K562 (cell line): Measurements from ENCODE around the gene SPATA17. TPM values are rescaled to one million over a fixed set of nuclear protein-coding genes. Genes with fewer than 3 reads are reported as not detected.

ENCODE experiments used
- ATF1 ChIP-seq, 2 experiments: fragments of 450-650 bp in 1 of 2; IDR thresholded peaks; 2 replicates each; pipeline ENCODE4 v1.6.1; 2016; ENCODE audit warnings: missing compliant biosample characterization in 1 of 2, missing genetic modification characterization in 1 of 2
- ATF7 ChIP-seq: fragments of 450-650 bp; IDR thresholded peaks from 2 replicates; pipeline ENCODE4 v1.7.1; 2014; ENCODE audit warnings: mild to moderate bottlenecking, moderate library complexity
- CBX8 ChIP-seq: fragments of 200-600 bp; sonication (generic); IDR thresholded peaks from 2 replicates; pipeline ENCODE4 v1.6.1; 2012; ENCODE audit warnings: borderline replicate concordance, mixed run types, low read depth, mild to moderate bottlenecking, moderate library complexity, mixed read lengths, low read length, control low read depth, inconsistent platforms; ENCODE audit not compliant: poor library complexity, severe bottlenecking; ENCODE audit errors: extremely low read depth
- FOXJ3 ChIP-seq: sonication (generic); formaldehyde crosslinking; IDR thresholded peaks from 2 replicates; pipeline ENCODE4 v1.4.0; 2020; ENCODE audit warnings: mild to moderate bottlenecking, missing genetic modification reagents
- FOXP1 ChIP-seq: sonication (generic); formaldehyde crosslinking; IDR thresholded peaks from 2 replicates; pipeline ENCODE4 v1.8.0; 2022; ENCODE audit warnings: mild to moderate bottlenecking, missing genetic modification reagents
- GABPB1 ChIP-seq: sonication (generic); formaldehyde crosslinking; IDR thresholded peaks from 2 replicates; pipeline ENCODE4 v1.8.0; 2022; ENCODE audit warnings: mild to moderate bottlenecking, missing genetic modification reagents
- GTF2E2 ChIP-seq: fragments of 200-800 bp; sonication (Bioruptor generic); IDR thresholded peaks from 2 replicates; pipeline ENCODE4 v1.6.1; 2016; ENCODE audit warnings: missing genetic modification characterization, missing compliant biosample characterization
- PHF8 ChIP-seq: fragments of 200-600 bp; sonication (generic); IDR thresholded peaks from 2 replicates; pipeline ENCODE4 v1.6.1; 2012; ENCODE audit warnings: mixed run types, mild to moderate bottlenecking, inconsistent platforms, low read length, moderate library complexity, borderline replicate concordance
- RFX1 ChIP-seq: fragments of 450-650 bp; IDR thresholded peaks from 2 replicates; pipeline ENCODE4 v1.6.1; 2016; ENCODE audit warnings: mild to moderate bottlenecking, moderate library complexity
- XRCC4 ChIP-seq: IDR thresholded peaks from one replicate; pipeline ENCODE4 v1.6.1; 2011; ENCODE audit not compliant: insufficient read depth, insufficient read length; ENCODE audit errors: extremely low read depth
- ZFP36 ChIP-seq: fragments of 150-350 bp; IDR thresholded peaks from 2 replicates; pipeline ENCODE4 v1.6.1; 2018; ENCODE audit warnings: low read length, low read depth; ENCODE audit not compliant: partially characterized antibody
- ZNF586 ChIP-seq: fragments of 450-650 bp; formaldehyde crosslinking; conservative IDR thresholded peaks from 2 replicates; pipeline ENCODE4 v1.4.0; 2020; ENCODE audit warnings: mild to moderate bottlenecking, moderate library complexity
- polyA plus RNA-seq, 8 experiments: library from polyadenylated mRNA; depleted of rRNA in 4 of 8; stranded (reverse) in 5 of 8; unstranded in 3 of 8; fragments of >200 nt; fragmentation: Nextera tagmentation in 2 of 8; fragmentation: Illumina TruSeq in 1 of 8; extraction: Ambion mirVana in 2 of 8; extraction: Trizol in 1 of 8; gene quantifications; 2 replicates each; pipeline versions ENCODE4 v1.2.1 to v1.2.3, GENCODE V29; 2011 to 2014; ENCODE audit warnings: inconsistent platforms in 1 of 8, missing spikeins in 1 of 8
- total RNA-seq, 7 experiments: library from RNA; depleted of rRNA in 6 of 7; stranded (reverse); fragments of >200 nt in 6 of 7; fragmentation: Illumina TruSeq in 2 of 7; extraction: Trizol in 2 of 7; gene quantifications; 2 replicates each; pipeline versions ENCODE4 v1.2.1 to v1.2.3, GENCODE V29; 2011 to 2021; ENCODE audit warnings: low replicate concordance in 1 of 7
- TF ChIP-seq, protein P1 (sequence below): fragments of 250-450 bp; sonication (Bioruptor Pico); IDR thresholded peaks from 2 replicates; pipeline ENCODE4 v1.4.0; 2020; ENCODE audit warnings: mild to moderate bottlenecking, moderate library complexity, borderline replicate concordance
- TF ChIP-seq, protein P2 (sequence below): fragments of 450-650 bp; formaldehyde crosslinking; IDR thresholded peaks from 2 replicates; pipeline ENCODE4 v1.4.0; 2020; ENCODE audit warnings: mild to moderate bottlenecking, moderate library complexity
- TF ChIP-seq, protein P3 (sequence below): sonication (generic); formaldehyde crosslinking; IDR thresholded peaks from 2 replicates; pipeline ENCODE4 v1.8.0; 2022; ENCODE audit warnings: mild to moderate bottlenecking, missing genetic modification reagents
- TF ChIP-seq, protein P4 (sequence below): sonication (generic); formaldehyde crosslinking; IDR thresholded peaks from 2 replicates; pipeline ENCODE4 v1.8.0; 2022; ENCODE audit warnings: missing genetic modification reagents, mild to moderate bottlenecking, moderate library complexity, borderline replicate concordance

The SPATA17 gene
- total and polyA plus RNA-seq, 9 of the 15 experiments (the other 6 are each of a cell fraction or from before 2014, with no cell fraction given), result 0.04 to 0.11 TPM; not detected in 7

DNA sequence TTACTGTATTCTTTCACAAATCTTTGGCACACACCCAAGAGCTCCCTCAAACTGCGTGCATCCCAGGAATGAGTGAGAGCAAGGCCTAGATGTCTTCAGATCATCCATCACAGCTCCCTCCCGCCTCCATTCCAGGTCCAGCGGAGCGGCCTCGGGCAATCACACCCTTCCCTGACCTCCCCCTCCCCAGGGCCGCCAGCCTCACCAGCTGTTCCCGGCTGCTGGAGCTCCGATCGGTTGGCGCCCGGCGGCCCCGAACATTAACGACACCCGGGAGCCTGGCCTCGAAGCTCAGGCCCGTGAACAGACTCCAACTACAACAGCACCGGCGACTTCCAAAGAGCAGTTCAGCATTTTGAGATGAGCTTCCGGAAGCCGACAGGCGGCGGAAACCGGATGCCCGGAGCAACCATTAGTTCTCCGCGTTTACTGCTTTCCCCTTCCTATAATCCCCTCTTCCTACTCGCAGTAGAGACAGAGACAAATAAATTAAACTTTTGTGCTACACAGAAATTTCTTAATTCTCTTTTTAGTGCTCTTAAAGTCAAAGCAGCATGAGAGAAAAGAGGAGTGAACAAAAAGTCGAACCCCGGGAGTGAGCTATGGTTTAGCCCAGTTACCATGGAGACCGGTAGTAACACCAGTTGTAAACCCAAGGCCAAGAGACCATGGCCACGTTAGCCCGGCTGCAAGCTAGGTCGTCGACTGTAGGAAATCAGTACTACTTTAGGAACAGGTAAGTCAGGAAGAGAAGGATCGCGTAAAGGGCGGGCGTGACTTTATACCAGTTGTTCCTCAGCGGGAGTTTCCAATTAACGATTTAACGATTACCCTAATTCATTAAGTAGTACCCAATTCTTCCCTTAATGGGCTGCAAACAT, at the start of gene SPATA17, which contains the start of gene GPATCH2 (continued):
- TF ChIP-seq GTF2E2 (tag) (peak; percentile 71; the same call in 1 of the 2 replicates), ATF1 (CRISPR knock-in tag; IDR thresholded peaks at IDR 0.05) (no peak), ATF1 (tag; IDR thresholded peaks at IDR 0.05) (no peak), ATF7 (peak; percentile 95), ZFP36 (peak; percentile 31), RFX1 (peak; percentile 85), CBX8 (no peak), PHF8 (peak; percentile 44; the same call in 1 of the 2 replicates), FOXJ3 (CRISPR knock-in tag) (peak; percentile 93), ZNF586 (CRISPR knock-in tag) (no peak), FOXP1 (CRISPR knock-in tag) (0 out of 2 replicates have a peak, but pooled peaks have one; percentile 28), GABPB1 (CRISPR knock-in tag) (peak; percentile 91), XRCC4 (no peak)
- TF ChIP-seq, protein P1, sequence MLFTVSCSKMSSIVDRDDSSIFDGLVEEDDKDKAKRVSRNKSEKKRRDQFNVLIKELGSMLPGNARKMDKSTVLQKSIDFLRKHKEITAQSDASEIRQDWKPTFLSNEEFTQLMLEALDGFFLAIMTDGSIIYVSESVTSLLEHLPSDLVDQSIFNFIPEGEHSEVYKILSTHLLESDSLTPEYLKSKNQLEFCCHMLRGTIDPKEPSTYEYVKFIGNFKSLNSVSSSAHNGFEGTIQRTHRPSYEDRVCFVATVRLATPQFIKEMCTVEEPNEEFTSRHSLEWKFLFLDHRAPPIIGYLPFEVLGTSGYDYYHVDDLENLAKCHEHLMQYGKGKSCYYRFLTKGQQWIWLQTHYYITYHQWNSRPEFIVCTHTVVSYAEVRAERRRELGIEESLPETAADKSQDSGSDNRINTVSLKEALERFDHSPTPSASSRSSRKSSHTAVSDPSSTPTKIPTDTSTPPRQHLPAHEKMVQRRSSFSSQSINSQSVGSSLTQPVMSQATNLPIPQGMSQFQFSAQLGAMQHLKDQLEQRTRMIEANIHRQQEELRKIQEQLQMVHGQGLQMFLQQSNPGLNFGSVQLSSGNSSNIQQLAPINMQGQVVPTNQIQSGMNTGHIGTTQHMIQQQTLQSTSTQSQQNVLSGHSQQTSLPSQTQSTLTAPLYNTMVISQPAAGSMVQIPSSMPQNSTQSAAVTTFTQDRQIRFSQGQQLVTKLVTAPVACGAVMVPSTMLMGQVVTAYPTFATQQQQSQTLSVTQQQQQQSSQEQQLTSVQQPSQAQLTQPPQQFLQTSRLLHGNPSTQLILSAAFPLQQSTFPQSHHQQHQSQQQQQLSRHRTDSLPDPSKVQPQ (CRISPR knock-in tag), result no peak
- TF ChIP-seq, protein P2, sequence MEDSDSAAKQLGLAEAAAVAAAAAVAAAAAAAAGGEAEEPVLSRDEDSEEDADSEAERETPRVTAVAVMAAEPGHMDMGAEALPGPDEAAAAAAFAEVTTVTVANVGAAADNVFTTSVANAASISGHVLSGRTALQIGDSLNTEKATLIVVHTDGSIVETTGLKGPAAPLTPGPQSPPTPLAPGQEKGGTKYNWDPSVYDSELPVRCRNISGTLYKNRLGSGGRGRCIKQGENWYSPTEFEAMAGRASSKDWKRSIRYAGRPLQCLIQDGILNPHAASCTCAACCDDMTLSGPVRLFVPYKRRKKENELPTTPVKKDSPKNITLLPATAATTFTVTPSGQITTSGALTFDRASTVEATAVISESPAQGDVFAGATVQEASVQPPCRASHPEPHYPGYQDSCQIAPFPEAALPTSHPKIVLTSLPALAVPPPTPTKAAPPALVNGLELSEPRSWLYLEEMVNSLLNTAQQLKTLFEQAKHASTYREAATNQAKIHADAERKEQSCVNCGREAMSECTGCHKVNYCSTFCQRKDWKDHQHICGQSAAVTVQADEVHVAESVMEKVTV (CRISPR knock-in tag), result no peak
- TF ChIP-seq, protein P3, sequence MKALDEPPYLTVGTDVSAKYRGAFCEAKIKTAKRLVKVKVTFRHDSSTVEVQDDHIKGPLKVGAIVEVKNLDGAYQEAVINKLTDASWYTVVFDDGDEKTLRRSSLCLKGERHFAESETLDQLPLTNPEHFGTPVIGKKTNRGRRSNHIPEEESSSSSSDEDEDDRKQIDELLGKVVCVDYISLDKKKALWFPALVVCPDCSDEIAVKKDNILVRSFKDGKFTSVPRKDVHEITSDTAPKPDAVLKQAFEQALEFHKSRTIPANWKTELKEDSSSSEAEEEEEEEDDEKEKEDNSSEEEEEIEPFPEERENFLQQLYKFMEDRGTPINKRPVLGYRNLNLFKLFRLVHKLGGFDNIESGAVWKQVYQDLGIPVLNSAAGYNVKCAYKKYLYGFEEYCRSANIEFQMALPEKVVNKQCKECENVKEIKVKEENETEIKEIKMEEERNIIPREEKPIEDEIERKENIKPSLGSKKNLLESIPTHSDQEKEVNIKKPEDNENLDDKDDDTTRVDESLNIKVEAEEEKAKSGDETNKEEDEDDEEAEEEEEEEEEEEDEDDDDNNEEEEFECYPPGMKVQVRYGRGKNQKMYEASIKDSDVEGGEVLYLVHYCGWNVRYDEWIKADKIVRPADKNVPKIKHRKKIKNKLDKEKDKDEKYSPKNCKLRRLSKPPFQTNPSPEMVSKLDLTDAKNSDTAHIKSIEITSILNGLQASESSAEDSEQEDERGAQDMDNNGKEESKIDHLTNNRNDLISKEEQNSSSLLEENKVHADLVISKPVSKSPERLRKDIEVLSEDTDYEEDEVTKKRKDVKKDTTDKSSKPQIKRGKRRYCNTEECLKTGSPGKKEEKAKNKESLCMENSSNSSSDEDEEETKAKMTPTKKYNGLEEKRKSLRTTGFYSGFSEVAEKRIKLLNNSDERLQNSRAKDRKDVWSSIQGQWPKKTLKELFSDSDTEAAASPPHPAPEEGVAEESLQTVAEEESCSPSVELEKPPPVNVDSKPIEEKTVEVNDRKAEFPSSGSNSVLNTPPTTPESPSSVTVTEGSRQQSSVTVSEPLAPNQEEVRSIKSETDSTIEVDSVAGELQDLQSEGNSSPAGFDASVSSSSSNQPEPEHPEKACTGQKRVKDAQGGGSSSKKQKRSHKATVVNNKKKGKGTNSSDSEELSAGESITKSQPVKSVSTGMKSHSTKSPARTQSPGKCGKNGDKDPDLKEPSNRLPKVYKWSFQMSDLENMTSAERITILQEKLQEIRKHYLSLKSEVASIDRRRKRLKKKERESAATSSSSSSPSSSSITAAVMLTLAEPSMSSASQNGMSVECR (CRISPR knock-in tag), result peak; percentile 30; the same call in 1 of the 2 replicates
- TF ChIP-seq, protein P4, sequence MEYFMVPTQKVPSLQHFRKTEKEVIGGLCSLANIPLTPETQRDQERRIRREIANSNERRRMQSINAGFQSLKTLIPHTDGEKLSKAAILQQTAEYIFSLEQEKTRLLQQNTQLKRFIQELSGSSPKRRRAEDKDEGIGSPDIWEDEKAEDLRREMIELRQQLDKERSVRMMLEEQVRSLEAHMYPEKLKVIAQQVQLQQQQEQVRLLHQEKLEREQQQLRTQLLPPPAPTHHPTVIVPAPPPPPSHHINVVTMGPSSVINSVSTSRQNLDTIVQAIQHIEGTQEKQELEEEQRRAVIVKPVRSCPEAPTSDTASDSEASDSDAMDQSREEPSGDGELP (CRISPR knock-in tag), result peak; percentile 72; the same call in 1 of the 2 replicates
